Progenitor cell of endocrine pancreas (in vitro differentiated cells): ENCODE results near the gene IGSF23. TPM values are rescaled to one million over a fixed set of nuclear protein-coding genes. Genes with fewer than 3 reads are reported as not detected.
"Not testable (repeated sequence)": the region's sequence is repeated elsewhere in the genome, so short reads cannot be mapped to it uniquely, and the experiment has no call there.

ENCODE experiments used
- DNase-seq: peaks from one replicate; pipeline ENCODE4 v3.0.0; 2021; ENCODE audit warnings: low spot score; ENCODE audit not compliant: unreplicated experiment
- H3K27ac Mint-ChIP-seq: 2 replicates; pipeline ENCODE4 v1.8.0; 2021; ENCODE audit warnings: mild to moderate bottlenecking, moderate library complexity, mixed read lengths
- H3K27me3 Mint-ChIP-seq: 2 replicates; pipeline ENCODE4 v1.8.0; 2021; ENCODE audit warnings: mixed read lengths
- H3K36me3 Mint-ChIP-seq: 2 replicates; pipeline ENCODE4 v1.8.0; 2022; ENCODE audit warnings: mixed read lengths; ENCODE audit not compliant: insufficient read depth
- H3K4me1 Mint-ChIP-seq: 2 replicates; pipeline ENCODE4 v1.8.0; 2021; ENCODE audit warnings: low read depth, mixed read lengths
- H3K4me3 Mint-ChIP-seq: 2 replicates; pipeline ENCODE4 v1.8.0; 2021; ENCODE audit warnings: low read depth, mild to moderate bottlenecking, moderate library complexity, mixed read lengths
- H3K9me3 Mint-ChIP-seq: 2 replicates; pipeline ENCODE4 v1.8.0; 2021; ENCODE audit warnings: low read depth, mixed read lengths
- total RNA-seq: library from RNA; stranded (reverse); gene quantifications from 2 replicates; pipeline ENCODE4 v1.2.1, GENCODE V29; 2021
- TF ChIP-seq, protein P1 (sequence below): fragments of 200-600 bp; sonication (generic); IDR thresholded peaks from one replicate; pipeline ENCODE4 v1.5.0; 2021; ENCODE audit warnings: antibody characterized with exemption, mild to moderate bottlenecking; ENCODE audit not compliant: unreplicated experiment

IGSF23 gene
- total RNA-seq, 1 donor from 2014 or later = 0.67 TPM

DNA sequence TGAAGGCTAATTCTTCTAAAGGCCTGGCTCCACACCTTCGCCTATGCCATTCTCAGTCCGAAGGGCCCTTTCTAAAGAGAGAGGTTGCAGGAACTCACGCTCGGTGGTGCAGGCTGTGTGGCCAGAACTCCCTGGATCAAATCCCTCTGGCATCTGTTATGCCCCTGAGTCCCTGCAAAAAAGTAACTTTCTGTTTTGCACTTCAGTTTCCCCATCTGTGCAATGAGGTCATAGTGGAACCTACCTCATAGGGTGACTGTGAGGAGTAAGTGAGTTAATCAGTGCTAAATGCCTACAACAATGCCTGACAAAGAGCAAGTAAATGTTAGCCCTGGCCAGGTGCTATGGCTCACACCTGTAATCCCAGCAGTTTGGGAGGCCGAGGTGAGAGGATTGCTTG lies 7.3 kb downstream of the IGSF23 start:
- TF ChIP-seq, protein P1, sequence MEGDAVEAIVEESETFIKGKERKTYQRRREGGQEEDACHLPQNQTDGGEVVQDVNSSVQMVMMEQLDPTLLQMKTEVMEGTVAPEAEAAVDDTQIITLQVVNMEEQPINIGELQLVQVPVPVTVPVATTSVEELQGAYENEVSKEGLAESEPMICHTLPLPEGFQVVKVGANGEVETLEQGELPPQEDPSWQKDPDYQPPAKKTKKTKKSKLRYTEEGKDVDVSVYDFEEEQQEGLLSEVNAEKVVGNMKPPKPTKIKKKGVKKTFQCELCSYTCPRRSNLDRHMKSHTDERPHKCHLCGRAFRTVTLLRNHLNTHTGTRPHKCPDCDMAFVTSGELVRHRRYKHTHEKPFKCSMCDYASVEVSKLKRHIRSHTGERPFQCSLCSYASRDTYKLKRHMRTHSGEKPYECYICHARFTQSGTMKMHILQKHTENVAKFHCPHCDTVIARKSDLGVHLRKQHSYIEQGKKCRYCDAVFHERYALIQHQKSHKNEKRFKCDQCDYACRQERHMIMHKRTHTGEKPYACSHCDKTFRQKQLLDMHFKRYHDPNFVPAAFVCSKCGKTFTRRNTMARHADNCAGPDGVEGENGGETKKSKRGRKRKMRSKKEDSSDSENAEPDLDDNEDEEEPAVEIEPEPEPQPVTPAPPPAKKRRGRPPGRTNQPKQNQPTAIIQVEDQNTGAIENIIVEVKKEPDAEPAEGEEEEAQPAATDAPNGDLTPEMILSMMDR = no peak
- H3K36me3 Mint-ChIP-seq = no peaks in the 10 kb centered on the region
- no peak overlapping the region for H3K27ac Mint-ChIP-seq
- no peak overlapping the region for H3K4me3 Mint-ChIP-seq
- no peak for DNase-seq
- no peaks in the 10 kb centered on the region for H3K9me3 Mint-ChIP-seq
- H3K4me1 Mint-ChIP-seq = peaks cover 7% of the 10 kb centered on the region
- H3K27me3 Mint-ChIP-seq = no peaks in the 10 kb centered on the region

DNA sequence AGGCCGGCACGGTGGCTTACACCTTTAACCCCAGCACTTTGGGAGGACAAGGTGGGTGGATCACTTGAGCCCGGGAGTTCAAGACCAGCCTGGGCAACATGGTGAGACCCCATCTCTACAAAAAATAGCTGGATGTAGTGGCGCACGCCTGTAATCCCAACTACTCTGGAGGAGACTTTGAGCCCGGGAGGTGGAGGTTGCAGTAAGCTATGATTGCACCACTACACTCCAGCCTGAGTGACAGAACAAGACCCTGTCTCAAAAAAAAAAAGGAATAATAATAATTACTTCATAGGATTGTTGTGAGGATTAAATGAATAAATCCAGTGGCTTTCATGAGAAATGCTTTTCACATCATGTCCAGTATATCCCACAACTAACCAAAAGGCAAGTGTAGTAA lies 8.0 kb downstream of the IGSF23 start:
- Mint-ChIP-seq H3K36me3 (peaks cover 3% of the 10 kb centered on the region), H3K4me3 (no peak overlapping the region), H3K4me1 (peaks cover 5% of the 10 kb centered on the region), H3K27ac (no peak overlapping the region), H3K27me3 (no peaks in the 10 kb centered on the region), H3K9me3 (no peaks in the 10 kb centered on the region)
- DNase-seq = no peak
- TF ChIP-seq, protein P1 = no peak

DNA sequence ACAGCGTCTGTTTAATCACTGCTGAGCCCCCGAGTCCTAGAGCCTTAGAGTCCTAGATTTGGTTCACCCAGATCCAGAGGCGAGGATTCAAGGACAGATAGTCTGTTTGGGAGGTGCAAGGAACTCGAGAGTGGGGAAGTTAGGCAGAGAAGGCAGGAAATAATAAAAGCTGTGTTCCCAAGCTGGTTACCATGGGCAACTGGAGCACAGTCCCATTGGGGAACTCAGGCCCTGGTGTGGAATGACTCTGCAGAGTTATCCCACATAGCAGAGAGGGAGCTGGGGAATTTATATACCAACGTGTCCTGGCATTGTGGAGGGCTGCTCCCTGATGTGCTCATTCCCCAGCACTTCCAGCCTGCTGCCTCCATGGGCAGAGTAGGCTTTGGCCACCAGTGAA lies 9.7 kb downstream of the IGSF23 start:
- TF ChIP-seq, protein P1 = no peak
- H3K36me3 Mint-ChIP-seq = peaks cover 3% of the 10 kb centered on the region
- H3K27ac Mint-ChIP-seq = no peak overlapping the region
- no peaks in the 10 kb centered on the region for H3K27me3 Mint-ChIP-seq
- no peak for DNase-seq
- no peak overlapping the region for H3K4me3 Mint-ChIP-seq
- H3K9me3 Mint-ChIP-seq = no peaks in the 10 kb centered on the region
- peaks cover 1% of the 10 kb centered on the region for H3K4me1 Mint-ChIP-seq

DNA sequence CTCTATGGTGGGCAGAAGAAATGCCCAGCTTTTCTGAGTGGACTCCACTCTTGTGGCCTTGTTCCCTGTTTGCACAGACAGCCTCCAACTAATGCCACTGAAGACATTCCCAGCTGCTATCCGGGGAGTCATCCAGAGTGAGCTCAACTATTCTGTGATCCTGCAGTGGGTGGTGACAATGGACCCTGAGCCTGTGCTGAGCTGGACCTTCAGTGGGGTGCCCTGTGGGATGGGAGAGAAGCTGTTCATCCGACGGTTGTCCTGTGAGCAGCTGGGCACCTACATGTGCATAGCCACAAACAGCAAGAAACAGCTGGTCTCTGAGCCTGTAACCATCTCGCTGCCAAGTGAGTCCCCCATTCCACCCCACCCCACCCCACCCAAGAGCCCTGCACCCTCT lies 10.3 kb downstream of the IGSF23 start:
- H3K4me1 Mint-ChIP-seq = peaks cover 1% of the 10 kb centered on the region
- no peaks in the 10 kb centered on the region for H3K9me3 Mint-ChIP-seq
- H3K27me3 Mint-ChIP-seq = no peaks in the 10 kb centered on the region
- no peak for DNase-seq
- H3K27ac Mint-ChIP-seq = no peak overlapping the region
- TF ChIP-seq, protein P1 = no peak
- H3K36me3 Mint-ChIP-seq = peaks cover 3% of the 10 kb centered on the region
- H3K4me3 Mint-ChIP-seq = no peak overlapping the region

DNA sequence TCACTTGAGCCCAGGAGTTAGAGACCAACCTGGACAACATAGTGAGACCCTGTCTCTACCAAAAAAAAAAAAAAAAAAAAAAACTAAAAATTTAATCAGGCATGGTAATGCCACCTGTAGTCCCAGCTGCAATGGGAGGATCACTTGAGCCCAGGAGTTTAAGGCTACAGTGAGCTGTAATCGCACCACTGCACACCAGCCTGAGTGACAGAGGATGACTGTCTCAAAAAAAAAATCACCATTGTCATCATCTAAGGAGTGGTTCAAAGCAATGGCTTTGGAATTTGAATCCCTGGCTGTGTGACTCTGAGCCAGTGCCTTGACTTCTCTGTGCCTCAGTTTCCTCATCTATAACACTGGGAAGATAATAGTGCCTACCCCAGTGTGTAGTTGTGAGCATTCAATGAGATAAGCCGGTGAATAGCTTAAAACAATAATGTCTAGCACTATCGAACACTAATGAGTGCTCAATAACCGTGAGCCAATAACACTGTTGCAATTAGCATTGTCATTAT lies 11.5 kb downstream of the IGSF23 start:
- Mint-ChIP-seq H3K36me3 (peaks cover 5% of the 10 kb centered on the region), H3K4me3 (no peak overlapping the region), H3K9me3 (no peaks in the 10 kb centered on the region), H3K4me1 (peaks cover 1% of the 10 kb centered on the region), H3K27ac (no peak overlapping the region), H3K27me3 (no peaks in the 10 kb centered on the region)
- DNase-seq = no peak
- TF ChIP-seq, protein P1 = no peak

DNA sequence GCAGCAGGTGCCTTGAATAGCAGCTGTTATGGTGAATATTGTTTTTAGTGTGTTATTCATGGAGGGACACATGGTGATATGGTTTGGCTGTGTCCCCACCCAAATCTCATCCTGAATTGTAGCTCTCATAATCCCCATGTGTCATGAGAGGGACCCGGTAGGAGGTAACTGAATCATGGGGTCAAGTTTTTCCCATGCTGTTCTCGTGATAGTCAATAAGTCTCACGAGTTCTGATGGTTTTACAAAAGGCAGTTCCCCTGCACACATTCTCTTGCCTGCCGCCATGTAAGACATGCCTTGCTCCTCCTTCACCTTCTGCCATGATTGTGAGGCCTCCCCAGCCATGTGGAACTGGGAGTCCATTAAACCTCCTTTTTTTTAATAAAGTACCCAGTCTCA lies 12.3 kb downstream of the IGSF23 start:
- not testable (repeated sequence) for DNase-seq, H3K36me3 Mint-ChIP-seq, H3K27me3 Mint-ChIP-seq, H3K4me1 Mint-ChIP-seq, H3K27ac Mint-ChIP-seq, H3K9me3 Mint-ChIP-seq, H3K4me3 Mint-ChIP-seq
